Activated CD8-positive, alpha-beta memory T cell treated with anti-CD3 and anti-CD28 coated beads for 1 hour (primary cell): ENCODE measurements around the gene HPN.

Experiments used
- DNase-seq, 2 donors: peaks; one replicate each; pipeline ENCODE4 v3.0.0-alpha.2; 2020; ENCODE audit warnings: low read depth in 1 of 2; ENCODE audit errors: extremely low read depth in 1 of 2

Gene HPN

GRCh38 chr19:35080613-35081170, 39.2 kb downstream of the HPN start:
- no peak for DNase-seq

- no peak for DNase-seq
Observed at GRCh38 chr19:35081201-35081600, 39.7 kb downstream of the HPN start.

- no peak for DNase-seq
Observed at GRCh38 chr19:35083691-35084508, 42.4 kb downstream of the HPN start.

GRCh38 chr19:35084509-35084762, 42.9 kb downstream of the HPN start:
- DNase-seq: no peak

GRCh38 chr19:35085947-35086346, 44.4 kb downstream of the HPN start:
- no peak for DNase-seq

- no peak for DNase-seq
Observed at GRCh38 chr19:35086455-35086854, 44.9 kb downstream of the HPN start.

- DNase-seq: no peak
Observed at GRCh38 chr19:35087393-35087792, 45.9 kb downstream of the HPN start.

- no peak for DNase-seq
Observed at GRCh38 chr19:35088131-35088913, 46.8 kb downstream of the HPN start.

- DNase-seq: no peak
Observed at GRCh38 chr19:35089554-35089953, 48.0 kb downstream of the HPN start.

GRCh38 chr19:35090160-35090505, 48.6 kb downstream of the HPN start:
- DNase-seq: no peak

GRCh38 chr19:35090506-35091214, 49.1 kb downstream of the HPN start:
- peak in 1 of 2 donors; percentile 8 for DNase-seq

GRCh38 chr19:35093430-35093829, 51.9 kb downstream of the HPN start:
- DNase-seq: no peak

- no peak for DNase-seq
Observed at GRCh38 chr19:35093941-35094647, 52.6 kb downstream of the HPN start.

- DNase-seq: no peak
Observed at GRCh38 chr19:35094656-35095055, 53.1 kb downstream of the HPN start.

GRCh38 chr19:35095667-35096368, 54.3 kb downstream of the HPN start:
- no peak for DNase-seq

GRCh38 chr19:35098413-35099049, 57.0 kb downstream of the HPN start:
- DNase-seq: no peak

- DNase-seq: no peak
Observed at GRCh38 chr19:35099155-35099896, 57.8 kb downstream of the HPN start.

- no peak for DNase-seq
Observed at GRCh38 chr19:35099897-35100275, 58.4 kb downstream of the HPN start.
